Cardiac muscle cell (in vitro differentiated cells and primary cell): ENCODE measurements around the gene ADAMTS6. TPM values are rescaled to one million over a fixed set of nuclear protein-coding genes. Genes with fewer than 3 reads are reported as not detected.

Experiments used
- DNase-seq, 2 donors: peaks; one replicate each; pipeline versions ENCODE4 v3.0.0 to v3.0.0-alpha.2; 2010 to 2017; ENCODE audit warnings: low read depth in 1 of 2, low spot score in 1 of 2
- H3K27ac ChIP-seq: fragments of 200-600 bp; sonication (generic); 2 replicates; pipeline ENCODE4 v1.5.1; 2016
- H3K27me3 ChIP-seq: fragments of 200-600 bp; sonication (generic); 2 replicates; pipeline ENCODE4 v1.6.0; 2016; ENCODE audit warnings: control low read depth
- H3K36me3 ChIP-seq: fragments of 200-600 bp; sonication (generic); 2 replicates; pipeline ENCODE4 v1.5.1; 2016; ENCODE audit warnings: control low read depth
- H3K4me1 ChIP-seq: fragments of 200-600 bp; sonication (generic); 2 replicates; pipeline ENCODE4 v1.8.1; 2017; ENCODE audit warnings: low read depth, mild to moderate bottlenecking, mixed run types
- H3K4me3 ChIP-seq: fragments of 200-600 bp; sonication (generic); 2 replicates; pipeline ENCODE4 v1.5.1; 2016; ENCODE audit warnings: mild to moderate bottlenecking
- H3K9me3 ChIP-seq: fragments of 200-600 bp; sonication (generic); 2 replicates; pipeline ENCODE4 v1.5.1; 2017; ENCODE audit warnings: low read depth, mild to moderate bottlenecking, control low read depth
- polyA plus RNA-seq: library from polyadenylated mRNA; unstranded; fragments of >200 nt; fragmentation: Nextera tagmentation; extraction: Ambion mirVana; gene quantifications from 2 replicates; pipeline ENCODE4 v1.2.1, GENCODE V29; 2016
- total RNA-seq: library from RNA; depleted of rRNA; stranded (reverse); fragments of >200 nt; gene quantifications from 2 replicates; pipeline ENCODE4 v1.2.3, GENCODE V29; 2016
- TF ChIP-seq, protein P1 (sequence below): IDR thresholded peaks from 2 replicates; pipeline ENCODE4 v1.5.1; 2012; ENCODE audit warnings: low read depth, mild to moderate bottlenecking, low read length

The ADAMTS6 gene
- total and polyA plus RNA-seq, 2 experiments from 2014 or later: 3.3 to 21.2 TPM

- Histone ChIP-seq H3K36me3 (peaks cover 6% of the 10 kb centered on the region), H3K4me3 (no peak overlapping the region), H3K27ac (no peak overlapping the region), H3K4me1 (peaks cover 5% of the 10 kb centered on the region), H3K27me3 (no peaks in the 10 kb centered on the region), H3K9me3 (no peaks in the 10 kb centered on the region)
- TF ChIP-seq, protein P1, sequence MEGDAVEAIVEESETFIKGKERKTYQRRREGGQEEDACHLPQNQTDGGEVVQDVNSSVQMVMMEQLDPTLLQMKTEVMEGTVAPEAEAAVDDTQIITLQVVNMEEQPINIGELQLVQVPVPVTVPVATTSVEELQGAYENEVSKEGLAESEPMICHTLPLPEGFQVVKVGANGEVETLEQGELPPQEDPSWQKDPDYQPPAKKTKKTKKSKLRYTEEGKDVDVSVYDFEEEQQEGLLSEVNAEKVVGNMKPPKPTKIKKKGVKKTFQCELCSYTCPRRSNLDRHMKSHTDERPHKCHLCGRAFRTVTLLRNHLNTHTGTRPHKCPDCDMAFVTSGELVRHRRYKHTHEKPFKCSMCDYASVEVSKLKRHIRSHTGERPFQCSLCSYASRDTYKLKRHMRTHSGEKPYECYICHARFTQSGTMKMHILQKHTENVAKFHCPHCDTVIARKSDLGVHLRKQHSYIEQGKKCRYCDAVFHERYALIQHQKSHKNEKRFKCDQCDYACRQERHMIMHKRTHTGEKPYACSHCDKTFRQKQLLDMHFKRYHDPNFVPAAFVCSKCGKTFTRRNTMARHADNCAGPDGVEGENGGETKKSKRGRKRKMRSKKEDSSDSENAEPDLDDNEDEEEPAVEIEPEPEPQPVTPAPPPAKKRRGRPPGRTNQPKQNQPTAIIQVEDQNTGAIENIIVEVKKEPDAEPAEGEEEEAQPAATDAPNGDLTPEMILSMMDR: no peak
- DNase-seq: no peak
These were observed 331.9 kb downstream of the ADAMTS6 start for GRCh38 chr5:65149827-65150226.

DNA sequence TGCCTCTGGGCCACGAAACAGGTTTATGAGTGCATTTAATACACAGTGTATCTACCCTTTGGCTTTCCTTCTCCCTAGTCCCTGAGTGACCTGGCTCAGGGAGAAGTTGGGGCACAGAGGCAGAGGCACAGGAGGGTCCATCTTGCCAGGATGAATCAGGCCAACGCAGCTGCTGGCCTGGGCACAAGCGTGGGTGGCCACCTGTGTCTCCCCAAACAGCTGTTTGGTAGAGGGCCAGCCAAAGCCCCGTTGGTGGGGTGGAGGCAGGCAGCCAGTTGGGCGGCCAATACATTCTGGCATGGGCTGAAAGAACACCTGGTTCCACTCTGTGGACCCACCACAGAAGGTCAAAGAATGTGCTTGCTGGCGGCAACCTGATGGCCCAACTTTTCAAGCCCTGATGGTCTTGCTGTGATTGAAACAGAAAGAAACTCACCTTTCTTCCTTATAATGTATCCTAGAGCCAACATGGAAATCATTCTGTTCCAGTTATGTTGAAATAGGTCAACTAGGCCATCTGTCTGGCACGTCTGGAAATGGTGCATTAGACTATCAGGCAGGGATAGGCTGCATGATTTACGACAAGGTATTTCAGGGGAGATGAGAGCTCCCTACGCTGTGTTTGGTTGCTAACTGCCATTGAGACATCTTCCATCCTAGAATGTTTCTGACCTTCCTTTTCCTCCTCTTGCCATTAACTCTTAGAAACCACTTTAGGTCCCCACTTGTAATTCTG is 337.4 kb downstream of the ADAMTS6 start:
- Histone ChIP-seq H3K4me3 (no peak overlapping the region), H3K27me3 (no peaks in the 10 kb centered on the region), H3K4me1 (peaks cover 15% of the 10 kb centered on the region), H3K9me3 (no peaks in the 10 kb centered on the region), H3K36me3 (no peaks in the 10 kb centered on the region), H3K27ac (no peak overlapping the region)
- no peak for DNase-seq
- TF ChIP-seq, protein P1: no peak

- peak in 1 of 2 donors; percentile 47 for DNase-seq
These were observed 339.2 kb downstream of the ADAMTS6 start for GRCh38 chr5:65142511-65143011.

DNA sequence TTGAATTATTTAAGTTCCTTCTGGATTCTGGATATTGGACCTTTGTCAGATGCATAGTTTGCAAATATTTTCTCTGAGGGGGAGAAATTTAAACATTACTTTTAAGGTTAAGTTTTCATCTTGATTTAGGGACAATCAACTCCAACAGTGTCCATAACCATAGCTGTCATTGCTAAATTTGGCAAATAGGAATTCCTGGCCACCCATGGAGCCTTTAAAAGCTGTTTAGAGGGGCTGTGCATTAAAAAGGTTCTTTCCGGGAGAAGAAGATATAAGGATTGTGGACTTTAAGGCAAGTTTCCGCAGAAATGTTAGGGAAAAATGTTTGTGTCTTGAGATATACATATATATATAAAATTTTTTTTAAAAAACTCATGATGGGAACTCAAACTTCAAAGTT is 339.7 kb downstream of the ADAMTS6 start:
- TF ChIP-seq, protein P1: no peak
- Histone ChIP-seq H3K4me1 (peaks cover 15% of the 10 kb centered on the region), H3K4me3 (no peak overlapping the region), H3K27me3 (no peaks in the 10 kb centered on the region), H3K27ac (no peak overlapping the region), H3K36me3 (no peaks in the 10 kb centered on the region), H3K9me3 (no peaks in the 10 kb centered on the region)
- DNase-seq: no peak

More at GRCh38 chr5:65142511-65143011, 339.2 kb downstream of the ADAMTS6 start:
- peaks cover 15% of the 10 kb centered on the region for H3K4me1 ChIP-seq
- H3K9me3 ChIP-seq: no peaks in the 10 kb centered on the region
- no peaks in the 10 kb centered on the region for H3K36me3 ChIP-seq
- H3K27ac ChIP-seq: no peak overlapping the region
- TF ChIP-seq, protein P1: no peak
- H3K4me3 ChIP-seq: no peak overlapping the region
- H3K27me3 ChIP-seq: no peaks in the 10 kb centered on the region

- no peak for DNase-seq
- Histone ChIP-seq H3K27ac (no peak overlapping the region), H3K4me1 (peaks cover 15% of the 10 kb centered on the region), H3K36me3 (no peaks in the 10 kb centered on the region), H3K9me3 (no peaks in the 10 kb centered on the region), H3K4me3 (no peak overlapping the region), H3K27me3 (no peaks in the 10 kb centered on the region)
- TF ChIP-seq, protein P1: no peak
These were observed 340.2 kb downstream of the ADAMTS6 start for GRCh38 chr5:65141493-65141892.
